Fibroblast of villous mesenchyme (primary cell): Measurements from ENCODE around the gene SH3GL1. TPM values are rescaled to one million over a fixed set of nuclear protein-coding genes. Genes with fewer than 3 reads are reported as not detected.

ENCODE experiments used
- DNase-seq: peaks from one replicate; pipeline ENCODE4 v3.0.0-alpha.2; 2010; ENCODE audit warnings: low read depth
- H3K4me3 ChIP-seq: 2 replicates; pipeline ENCODE4 v1.5.1; 2011; ENCODE audit warnings: low read depth, mild to moderate bottlenecking, low read length
- total RNA-seq: library from RNA; depleted of rRNA; stranded (reverse); fragments of >200 nt; gene quantifications from 2 replicates; pipeline ENCODE4 v1.2.3, GENCODE V29; 2012
- TF ChIP-seq, protein P1 (sequence below): IDR thresholded peaks from 2 replicates; pipeline ENCODE4 v1.5.1; 2012; ENCODE audit warnings: low read depth, mild to moderate bottlenecking, low read length; ENCODE audit not compliant: insufficient read depth

SH3GL1 gene
- total RNA-seq, 1 donor, result 65.2 TPM

DNA sequence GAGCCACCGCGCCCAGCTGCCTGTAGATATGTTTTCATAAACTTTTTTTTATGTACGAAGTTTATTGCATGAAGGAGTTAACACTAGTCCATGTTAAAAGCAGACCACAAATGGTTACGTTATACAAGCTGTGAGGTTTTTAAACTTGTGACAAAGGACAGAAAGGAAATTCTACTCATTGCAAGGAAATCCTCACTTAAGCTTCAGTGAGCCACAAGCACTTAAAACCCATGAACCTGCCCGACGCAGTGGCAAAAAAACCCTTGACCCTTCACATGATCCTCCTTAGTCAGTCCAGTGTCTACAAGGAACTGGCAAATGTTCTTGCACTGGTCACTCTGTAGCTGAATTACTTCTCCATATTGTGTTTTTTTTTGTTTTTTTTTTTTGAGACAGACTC, 52.8 kb downstream of the SH3GL1 start:
- peak; percentile 81 for DNase-seq
- TF ChIP-seq, protein P1, sequence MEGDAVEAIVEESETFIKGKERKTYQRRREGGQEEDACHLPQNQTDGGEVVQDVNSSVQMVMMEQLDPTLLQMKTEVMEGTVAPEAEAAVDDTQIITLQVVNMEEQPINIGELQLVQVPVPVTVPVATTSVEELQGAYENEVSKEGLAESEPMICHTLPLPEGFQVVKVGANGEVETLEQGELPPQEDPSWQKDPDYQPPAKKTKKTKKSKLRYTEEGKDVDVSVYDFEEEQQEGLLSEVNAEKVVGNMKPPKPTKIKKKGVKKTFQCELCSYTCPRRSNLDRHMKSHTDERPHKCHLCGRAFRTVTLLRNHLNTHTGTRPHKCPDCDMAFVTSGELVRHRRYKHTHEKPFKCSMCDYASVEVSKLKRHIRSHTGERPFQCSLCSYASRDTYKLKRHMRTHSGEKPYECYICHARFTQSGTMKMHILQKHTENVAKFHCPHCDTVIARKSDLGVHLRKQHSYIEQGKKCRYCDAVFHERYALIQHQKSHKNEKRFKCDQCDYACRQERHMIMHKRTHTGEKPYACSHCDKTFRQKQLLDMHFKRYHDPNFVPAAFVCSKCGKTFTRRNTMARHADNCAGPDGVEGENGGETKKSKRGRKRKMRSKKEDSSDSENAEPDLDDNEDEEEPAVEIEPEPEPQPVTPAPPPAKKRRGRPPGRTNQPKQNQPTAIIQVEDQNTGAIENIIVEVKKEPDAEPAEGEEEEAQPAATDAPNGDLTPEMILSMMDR, result no peak

DNA sequence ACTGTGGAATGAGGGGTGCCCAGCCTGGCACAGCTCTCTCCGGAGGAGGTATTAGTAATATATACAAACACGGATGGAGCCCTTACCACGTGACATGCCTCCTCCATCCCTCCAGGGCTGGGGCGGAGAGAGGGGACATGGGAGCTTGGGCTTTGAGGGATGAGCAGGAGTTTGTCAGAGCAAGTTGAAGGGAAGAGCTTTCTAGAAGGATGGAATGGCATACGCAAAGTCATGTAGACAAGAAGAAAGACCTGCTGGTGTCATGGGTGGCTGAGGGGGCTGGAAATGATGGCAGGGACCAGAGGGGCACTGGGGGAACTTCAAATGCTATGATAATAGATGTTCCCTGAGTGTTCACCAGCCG, 54.3 kb downstream of the SH3GL1 start:
- H3K4me3 ChIP-seq, result no peak overlapping the region
- no peak for DNase-seq
- TF ChIP-seq, protein P1, result no peak

More for the DNA sequence above, 52.8 kb downstream of the SH3GL1 start:
- H3K4me3 ChIP-seq, result no peak overlapping the region

DNA sequence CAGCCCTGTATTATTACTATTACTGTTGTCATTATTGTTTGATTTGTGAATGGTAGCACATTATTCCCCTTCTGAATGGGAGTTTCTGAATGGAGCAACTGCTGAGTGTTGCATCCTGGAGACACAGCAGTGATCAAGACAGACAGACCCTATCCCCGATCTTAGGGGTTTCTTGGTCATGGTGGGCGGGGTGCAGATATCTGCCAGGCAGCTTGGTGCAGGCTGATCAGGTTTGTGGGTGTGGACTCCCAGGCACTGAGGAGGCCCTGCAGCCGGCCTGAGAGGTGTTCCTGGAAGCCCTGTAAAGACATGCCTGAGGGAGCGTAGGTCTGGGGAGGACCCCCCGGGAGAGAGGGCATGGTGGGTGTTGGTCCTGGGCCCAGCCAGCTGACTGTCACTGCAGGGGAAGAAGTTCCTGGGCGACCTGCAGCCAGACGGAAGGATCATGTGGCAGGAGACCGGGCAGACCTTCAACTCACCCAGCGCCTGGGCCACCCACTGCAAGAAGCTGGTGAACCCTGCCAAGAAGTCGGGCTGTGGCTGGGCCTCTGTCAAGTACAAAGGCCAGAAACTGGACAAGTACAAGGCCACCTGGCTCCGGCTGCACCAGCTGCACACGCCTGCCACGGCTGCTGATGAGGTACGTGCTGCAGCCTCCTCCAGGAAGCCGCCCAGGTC, 54.9 kb downstream of the SH3GL1 start:
- DNase-seq, result no peak
- H3K4me3 ChIP-seq, result no peak overlapping the region
- TF ChIP-seq, protein P1, result no peak

DNA sequence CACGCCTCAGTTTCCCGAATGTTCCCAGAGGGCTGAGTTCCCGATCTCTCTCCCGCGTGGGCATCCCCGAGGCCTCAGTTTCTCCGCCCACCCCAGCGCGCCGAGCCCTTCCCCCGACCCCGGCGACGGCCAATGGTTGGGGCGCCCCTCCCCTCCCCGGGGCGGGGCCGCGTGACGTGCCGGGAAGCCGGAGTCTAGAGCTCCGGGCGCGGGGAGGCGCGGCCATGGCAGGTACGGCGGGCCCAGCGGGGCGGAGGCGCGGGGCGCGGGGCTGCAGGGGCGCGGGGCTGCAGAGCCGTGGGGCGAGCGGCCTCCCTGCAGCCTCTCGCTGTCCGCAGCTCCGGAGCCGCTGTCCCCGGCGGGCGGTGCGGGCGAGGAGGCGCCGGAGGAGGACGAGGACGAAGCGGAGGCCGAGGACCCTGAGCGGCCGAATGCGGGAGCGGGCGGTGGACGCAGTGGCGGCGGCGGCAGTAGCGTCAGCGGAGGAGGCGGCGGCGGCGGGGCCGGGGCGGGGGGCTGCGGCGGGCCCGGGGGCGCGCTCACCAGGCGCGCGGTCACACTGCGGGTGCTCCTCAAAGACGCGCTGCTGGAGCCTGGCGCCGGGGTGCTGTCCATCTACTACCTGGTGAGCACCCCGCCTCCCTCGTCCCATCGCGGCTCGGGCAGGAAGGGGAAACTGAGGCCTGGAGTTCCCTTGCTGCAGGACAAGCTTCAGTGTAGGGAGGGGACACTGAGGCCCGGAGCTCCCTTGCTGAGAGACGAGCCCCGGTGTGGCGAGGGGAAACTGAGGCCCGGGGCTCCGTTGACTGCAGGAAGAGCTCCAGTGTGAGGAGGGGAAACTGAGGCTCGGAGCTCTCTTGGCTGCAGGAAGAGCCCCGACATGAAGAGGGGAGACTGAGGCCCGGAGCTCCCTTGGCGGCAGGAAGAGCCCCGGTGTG, 56.7 kb downstream of the SH3GL1 start, which contains the start of gene MPND:
Gene MPND (plus strand): TSS at position 193 of the 938 bp plus-strand sequence. CDS start 32 bp downstream, at position 225.
- peak; percentile 79 for DNase-seq
- TF ChIP-seq, protein P1, result no peak
- H3K4me3 ChIP-seq, result peak within 1 kb of the TSS; percentile 71

DNA sequence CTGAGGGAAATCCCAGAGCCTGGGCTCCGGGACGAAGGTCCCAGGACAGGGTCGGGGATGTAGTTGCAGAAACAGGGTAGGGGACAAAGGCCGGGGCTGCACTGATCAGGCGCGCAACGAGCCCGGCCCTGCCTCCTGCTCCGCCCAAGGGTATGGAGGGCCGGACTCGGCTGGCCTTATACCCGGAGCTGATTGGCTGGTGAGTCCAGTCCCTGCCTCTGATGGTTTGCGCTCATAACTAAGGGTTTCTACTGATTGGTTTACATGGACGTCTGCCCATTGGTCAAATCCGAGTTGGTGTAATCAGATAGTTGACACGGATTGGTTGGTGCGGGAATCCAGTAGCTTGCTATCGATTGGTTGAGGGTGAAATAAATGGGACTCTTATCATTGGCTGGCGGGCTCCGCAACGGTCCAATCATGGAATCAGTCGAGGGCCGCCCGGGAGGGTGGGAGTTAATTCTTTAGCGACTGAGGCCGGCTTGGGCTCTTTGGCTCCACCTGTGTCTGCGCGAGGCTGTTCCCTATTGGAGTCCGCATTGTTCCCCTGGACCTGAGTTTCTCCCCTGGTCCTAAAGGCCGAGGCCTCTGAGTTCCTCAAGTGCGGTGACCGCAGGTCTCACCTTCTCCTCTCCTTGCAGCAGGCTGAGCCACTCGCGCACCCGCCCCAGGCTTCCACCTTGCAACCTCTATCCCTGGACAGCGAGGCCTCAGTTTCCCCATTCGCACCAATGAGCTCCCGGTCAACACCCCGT, 57.6 kb downstream of the SH3GL1 start:
- DNase-seq, result peak; percentile 100
- H3K4me3 ChIP-seq, result peak overlapping the region; percentile 71
- TF ChIP-seq, protein P1, result peak; percentile 13

DNA sequence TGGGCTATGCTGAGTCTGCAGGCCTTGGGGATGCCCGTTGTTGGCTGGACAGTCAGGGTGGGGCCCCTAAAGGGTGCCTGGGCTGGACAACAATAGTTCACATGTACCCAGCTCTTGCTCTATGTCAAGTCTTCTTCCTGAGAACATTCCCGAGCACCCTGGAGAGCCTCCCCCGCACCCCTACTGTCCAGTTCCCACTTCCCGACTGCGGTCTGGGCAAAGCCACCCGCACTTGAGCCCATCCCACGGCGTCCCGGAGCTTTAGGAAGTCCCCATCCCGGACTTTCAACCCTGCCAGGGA, 58.1 kb downstream of the SH3GL1 start:
- TF ChIP-seq, protein P1, result no peak
- peak; percentile 71 for DNase-seq

More for the DNA sequence above, 58.1 kb downstream of the SH3GL1 start:
- H3K4me3 ChIP-seq, result peak overlapping the region; percentile 66
